ENCODE measurements around the gene PREX1.
"Not testable (repeated sequence)": the region's sequence is repeated elsewhere in the genome, so short reads cannot be mapped to it uniquely, and the experiment has no call there.

The PREX1 gene

DNA sequence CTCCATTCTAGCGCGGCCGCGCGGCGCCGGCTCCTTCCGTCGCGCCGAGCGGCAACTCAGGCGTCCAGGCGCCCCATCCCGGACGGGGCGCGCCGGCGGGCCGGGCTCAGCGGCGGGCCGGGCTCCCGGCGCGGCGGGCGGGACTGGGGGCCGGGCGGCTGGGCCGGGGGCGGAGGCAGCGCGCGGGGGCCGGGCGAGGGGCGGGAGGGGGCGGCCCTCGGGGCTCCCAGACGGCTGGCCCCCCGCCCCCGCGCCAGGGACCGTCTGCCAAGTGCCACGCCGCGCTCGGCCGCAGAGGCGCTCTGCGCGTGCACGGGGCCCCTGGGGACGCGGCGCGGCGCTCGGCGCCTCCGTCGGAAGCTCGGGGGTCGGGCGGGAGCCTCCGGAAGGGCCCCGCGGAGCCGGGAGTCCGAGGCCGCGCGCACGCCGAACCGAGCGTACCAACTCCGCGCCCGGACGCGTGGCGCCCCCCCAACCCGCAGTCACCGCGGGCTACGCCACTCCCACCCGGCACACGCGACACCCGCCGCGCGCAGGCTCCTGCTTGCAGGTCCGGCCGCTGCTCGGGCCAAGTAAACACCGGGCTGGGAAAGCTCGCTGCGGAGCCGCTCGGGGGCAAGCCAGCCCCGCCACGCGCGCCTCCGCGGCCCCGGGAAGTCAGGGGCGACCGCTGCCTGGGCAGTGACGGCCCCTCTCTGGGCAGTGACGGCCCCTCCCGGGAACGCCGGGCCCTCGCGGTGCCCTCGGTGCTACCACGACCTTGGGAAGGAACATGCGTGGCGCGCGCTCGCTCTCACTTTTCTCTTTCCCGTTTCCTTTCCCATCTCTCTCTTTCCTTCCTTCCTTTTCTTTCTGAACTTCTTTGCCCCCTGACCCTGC lies at the start of gene PREX1:
Gene PREX1, minus strand, starts transcription at position 145 of the 879 bp plus-strand sequence. Its CDS starts 139 bp downstream, at position 6.
- peak; percentile 76 for DNase-seq

GRCh38 chr20:48877304-48877703 lies 49.5 kb upstream of the PREX1 start:
- no peak for DNase-seq

DNA sequence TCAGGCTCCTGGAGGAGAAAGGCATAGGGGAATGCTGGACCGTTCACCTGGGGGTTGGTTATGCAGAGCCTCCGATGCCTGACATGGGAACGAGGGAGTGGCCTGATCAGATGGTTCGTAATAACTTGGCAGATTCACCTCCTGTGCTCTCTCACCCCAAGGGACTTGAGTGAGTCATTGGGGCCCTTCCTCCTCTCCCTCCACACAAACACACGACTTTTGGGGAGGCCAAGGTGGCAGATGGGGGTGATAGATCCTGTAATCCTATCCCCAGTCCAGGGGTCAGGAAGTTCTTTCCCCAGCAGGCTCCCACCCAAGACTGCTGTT lies 48.1 kb upstream of the PREX1 start:
- no peak for DNase-seq

GRCh38 chr20:48875233-48875913 lies 47.6 kb upstream of the PREX1 start:
- no peak for DNase-seq

- DNase-seq, result not testable (repeated sequence)
Observed at GRCh38 chr20:48869442-48869841, 41.6 kb upstream of the PREX1 start.

DNA sequence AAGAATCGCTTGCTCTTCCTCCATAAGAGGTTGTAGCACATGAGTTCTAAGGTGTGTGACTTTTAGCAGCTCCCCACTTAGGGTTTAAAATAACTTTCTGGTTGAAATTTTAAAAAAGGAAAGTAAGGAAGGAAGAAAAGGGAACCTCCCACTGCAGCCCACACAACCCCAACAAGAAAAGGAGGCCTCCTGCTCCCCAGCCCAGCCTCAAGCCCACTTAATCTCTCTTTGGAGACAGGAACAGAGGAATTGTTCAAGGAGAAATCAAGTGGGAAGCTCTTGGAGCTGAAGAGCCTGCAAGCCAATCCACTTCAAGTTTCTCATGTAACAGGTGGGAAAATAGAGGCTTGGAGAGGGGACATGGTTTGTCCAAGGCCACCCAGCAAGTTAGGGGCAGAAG lies 39.1 kb upstream of the PREX1 start:
- DNase-seq, result no peak

DNA sequence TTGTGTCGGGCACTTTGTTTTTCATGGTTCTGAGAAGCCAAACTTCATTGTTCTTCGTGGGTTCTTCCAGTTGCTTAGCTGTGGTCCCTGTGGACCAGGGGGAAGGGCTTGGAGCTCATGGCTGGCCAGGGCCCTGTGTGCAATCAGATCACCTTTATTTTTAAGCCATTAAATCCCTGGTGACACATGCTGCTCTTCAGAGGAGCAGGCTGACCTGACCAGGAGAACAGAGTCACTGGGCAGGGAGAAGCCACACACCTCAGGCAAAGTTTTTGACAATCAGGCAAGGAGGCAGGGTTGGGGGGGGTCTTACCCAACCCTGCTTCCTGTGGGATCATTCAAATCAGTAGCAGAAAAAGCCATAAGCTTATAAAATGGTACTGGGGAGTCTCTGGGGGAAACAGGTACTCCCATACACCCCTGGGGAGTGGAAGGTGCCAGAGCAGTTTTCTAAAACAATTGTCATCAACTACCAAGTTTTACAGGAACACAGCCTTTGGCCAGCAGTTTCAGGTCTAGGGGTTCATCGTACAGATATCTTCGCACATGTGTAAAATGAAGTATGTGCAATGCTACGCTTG lies 37.0 kb upstream of the PREX1 start:
- no peak for DNase-seq

- no peak for DNase-seq
Observed at GRCh38 chr20:48864254-48864653, 36.5 kb upstream of the PREX1 start.

GRCh38 chr20:48862279-48862678 lies 34.5 kb upstream of the PREX1 start:
- no peak for DNase-seq

DNA sequence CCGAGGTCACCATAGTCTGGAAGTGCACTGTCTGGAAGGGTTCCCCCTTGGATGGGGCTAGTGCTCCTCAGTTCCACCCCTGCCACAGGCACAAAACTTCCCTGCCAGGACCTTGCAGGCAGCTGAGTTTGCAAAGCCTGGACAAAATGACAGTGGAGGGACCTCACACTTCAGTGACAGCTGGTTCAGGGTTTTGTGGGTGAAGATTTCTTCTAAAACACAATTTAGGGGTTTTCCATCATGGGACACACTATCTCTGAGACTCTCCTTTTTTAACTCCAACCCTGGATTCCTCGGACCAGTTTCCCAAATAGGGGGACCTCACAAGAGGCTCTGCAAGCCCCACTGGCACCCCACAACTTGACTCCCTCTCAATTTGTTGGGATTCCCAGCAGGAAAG lies 33.6 kb upstream of the PREX1 start:
- DNase-seq, result no peak

DNA sequence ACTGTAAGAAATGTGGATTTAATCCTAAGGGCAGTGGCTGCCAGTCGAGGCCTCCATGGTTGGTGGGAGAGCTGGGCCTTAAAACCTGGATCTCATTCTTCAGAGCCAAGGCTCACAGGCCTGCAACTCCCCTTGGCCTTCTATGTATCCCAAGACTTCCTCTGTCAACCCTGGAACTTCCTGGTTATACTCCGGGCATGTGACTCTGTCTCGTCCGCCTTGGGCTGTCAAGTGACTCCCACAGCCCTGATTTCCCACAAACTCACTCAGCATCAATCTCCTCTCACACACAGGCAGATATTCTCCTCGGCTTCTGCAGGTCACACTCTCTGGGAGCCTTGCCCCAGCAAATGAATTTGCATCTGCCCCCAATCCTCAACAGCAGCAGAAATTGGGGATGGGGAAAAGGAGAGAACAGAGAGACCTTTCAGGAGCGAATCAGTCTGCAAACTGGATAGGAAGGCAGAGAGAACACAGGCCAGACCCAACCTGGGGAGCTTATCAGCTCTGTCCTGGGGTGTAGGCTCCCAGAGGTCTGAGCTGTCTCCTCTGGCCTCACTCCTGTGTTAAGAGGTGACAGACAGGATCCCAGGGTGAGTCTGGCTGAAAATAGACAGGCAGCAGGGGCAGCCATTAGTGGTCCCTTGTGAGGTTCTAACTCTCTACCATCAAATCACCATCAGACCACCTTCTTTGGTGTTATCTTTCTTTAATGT lies 30.4 kb upstream of the PREX1 start:
- no peak for DNase-seq

DNA sequence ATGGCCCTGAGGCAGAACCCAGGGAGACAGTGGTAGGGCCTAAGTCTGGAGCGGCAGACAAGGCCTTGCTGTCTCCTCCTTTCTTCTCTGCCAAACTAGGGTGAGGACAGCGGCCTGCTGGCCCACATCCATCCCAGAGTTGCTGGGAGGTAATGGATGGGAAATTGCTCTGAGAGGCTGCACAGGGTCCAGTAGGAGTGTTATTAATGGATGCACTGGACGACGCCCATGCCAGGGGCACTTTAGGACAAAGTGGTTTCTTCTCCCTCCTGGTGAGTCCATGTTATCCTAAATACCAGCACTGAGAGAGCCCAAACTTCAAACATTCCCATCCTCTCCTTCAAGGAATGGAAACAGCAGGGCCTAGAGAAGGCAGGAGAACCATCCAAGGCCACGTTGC lies 28.3 kb upstream of the PREX1 start:
- DNase-seq, result no peak

GRCh38 chr20:48855046-48855445 lies 27.2 kb upstream of the PREX1 start:
- DNase-seq, result no peak

- no peak for DNase-seq
Observed at GRCh38 chr20:48852609-48853008, 24.8 kb upstream of the PREX1 start.

DNA sequence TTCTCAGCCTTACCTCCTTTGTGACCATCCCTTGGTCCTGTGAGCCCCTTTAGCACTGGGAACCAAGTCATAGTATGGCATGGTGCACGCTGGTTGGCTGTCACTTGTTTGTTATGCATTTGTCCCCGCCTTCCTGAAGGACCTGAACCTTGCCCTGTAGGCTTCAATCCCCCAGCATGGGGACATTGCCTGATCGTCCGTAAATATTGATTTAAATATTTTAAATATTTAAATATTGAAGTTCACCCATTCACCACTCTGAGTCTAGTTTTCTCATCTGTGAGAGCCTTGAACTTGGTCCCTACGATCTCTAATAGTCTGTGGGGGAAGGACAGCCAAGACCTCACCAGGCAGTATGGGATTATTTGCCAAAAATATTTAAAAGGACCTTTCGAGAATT lies 23.8 kb upstream of the PREX1 start:
- DNase-seq, result no peak

- DNase-seq, result no peak
Observed at GRCh38 chr20:48850977-48851299, 23.1 kb upstream of the PREX1 start.

GRCh38 chr20:48850257-48850976 lies 22.6 kb upstream of the PREX1 start:
- DNase-seq, result no peak

DNA sequence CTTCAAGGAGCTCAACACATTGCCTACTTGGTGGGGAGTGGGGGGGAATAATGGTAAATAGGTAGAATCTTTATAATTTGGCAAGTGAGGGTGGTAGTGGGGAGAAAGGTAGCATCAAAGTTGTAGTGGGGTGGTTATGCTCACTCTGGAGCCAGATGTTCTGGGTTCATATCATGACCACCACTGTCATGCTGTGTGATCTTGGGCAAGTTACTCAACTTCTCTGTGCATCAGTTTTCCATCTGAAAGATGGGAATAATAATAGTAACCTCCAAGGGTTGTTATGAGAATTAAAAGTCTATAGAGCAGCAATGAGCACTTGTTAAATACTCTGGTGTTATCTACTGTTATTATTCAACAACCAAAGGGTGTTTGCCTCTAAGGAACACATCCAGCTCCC lies 22.0 kb upstream of the PREX1 start:
- DNase-seq, result no peak

DNA sequence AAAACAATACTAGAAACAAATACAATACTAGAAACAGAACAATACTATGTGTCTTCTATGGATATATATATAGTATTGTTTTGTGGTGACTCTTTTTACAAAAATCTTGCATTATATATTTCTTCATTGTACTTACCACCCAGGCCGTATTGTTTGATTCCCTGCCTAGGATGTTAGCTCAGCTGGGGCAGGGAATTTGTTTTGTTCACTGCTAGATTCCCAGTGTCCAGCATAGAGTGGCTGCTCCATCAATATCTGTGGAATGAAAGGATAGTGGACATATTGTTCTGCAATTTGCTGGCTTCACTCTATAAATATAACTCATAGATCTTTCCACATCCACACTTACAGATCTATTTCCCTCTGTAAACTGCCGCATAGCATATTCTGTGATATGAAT lies 21.5 kb upstream of the PREX1 start:
- no peak for DNase-seq

DNA sequence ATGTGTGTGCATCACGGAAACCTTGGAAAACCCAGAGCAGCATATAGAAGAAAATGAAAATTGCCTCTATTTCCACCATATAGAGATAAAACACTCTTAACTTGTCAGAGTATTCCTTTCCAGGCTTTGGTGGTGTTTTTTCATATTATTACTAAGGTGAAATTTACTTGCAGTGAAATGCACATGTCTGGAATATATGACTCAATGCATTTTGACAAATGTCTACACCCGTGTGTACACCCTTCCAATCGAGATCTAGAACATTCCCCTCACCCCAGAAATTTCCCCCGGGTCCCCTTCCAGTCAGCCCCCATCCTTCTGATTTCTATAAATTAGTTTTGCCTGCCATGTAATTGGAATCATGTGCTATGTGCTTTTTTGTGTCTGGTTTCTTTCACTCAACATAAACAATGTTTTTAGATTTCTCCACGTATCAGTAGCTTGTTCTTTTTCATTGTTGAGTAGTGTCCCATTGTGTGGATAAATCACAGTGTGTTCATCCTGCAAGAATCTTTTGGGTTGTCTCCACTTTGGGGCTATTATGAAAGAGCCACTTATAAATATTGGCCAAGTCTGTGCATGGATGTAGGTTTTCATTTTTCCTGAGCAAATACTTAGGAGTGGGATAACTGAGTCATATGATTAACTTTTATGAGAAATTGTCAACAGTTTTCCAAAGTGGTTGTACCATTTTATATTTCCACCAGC lies 19.9 kb upstream of the PREX1 start:
- DNase-seq, result no peak

DNA sequence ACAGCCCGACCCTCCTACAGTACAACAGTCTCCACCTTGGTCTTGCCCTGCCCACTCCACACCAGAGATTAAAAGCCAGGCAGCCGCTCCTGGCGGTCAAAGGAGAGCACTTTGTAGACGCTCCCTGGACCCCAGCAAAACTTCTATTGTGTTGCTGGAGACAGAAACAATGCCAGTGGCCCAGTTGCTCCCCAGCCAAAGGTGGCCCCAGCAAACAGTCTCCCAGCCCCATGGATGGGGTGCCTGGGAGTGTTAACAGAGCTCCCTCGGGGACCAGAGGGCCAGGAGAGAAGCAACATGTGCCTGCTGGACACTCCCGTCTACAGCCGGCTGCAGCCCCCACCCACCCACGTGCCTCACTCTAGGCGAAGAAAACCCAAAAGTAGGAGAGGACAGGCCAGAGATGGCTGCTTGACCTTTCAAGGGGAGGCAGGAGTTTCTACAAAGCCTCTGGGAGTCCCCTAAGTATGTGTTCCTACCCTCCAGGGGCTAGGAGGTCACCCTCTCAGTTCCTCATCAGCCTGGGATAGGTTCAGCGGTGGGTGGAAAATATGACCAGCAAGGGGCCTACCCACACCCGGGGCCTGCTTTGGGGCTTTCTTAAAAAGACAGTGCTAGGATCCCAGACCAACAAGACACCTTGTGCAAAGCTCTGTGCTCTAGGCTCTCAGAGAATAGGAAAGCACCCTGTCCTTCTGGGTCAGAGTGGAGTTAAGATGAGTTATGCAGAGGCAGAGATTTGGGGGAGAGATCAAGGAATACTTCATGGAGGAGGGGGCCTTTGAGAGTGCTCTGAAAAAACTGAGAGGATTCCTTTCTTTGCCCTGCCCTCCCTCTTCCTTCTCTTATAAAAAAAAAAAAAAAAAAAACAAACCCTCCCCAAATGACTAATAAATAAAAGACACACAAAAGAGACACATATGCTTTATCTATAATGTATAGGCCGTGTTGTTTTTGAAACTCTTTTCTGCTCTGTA lies 19.0 kb upstream of the PREX1 start:
- no peak for DNase-seq

Data from stimulated activated CD4-positive, alpha-beta T cell treated with anti-CD3 and anti-CD28 coated beads, Interleukin-12 subunit alpha, Interleukin-12 subunit beta, amount 100 ng/mL, for 4 hours (primary cell).